Pancreas (tissue), 10 donors: ENCODE data around the gene PEPD. TPM values are rescaled to one million over a fixed set of nuclear protein-coding genes. Genes with fewer than 3 reads are reported as not detected.

Experiments
- ATAC-seq, 4 donors: fragments of 200-7000 bp; cut with Tn5 transposase; one replicate each; pipeline versions ENCODE4 v1.8.0 to v1.9.1; 2020; ENCODE audit warnings: mild to moderate bottlenecking in 4 of 4, moderate library complexity in 4 of 4
- DNase-seq, 6 donors: peaks; one replicate each; pipeline ENCODE4 v3.0.0-alpha.2; 2020
- FAIRE-seq: peaks from 2 replicates; lab custom pipeline; 2012; peaks lifted over from hg19 to GRCh38; lab: Jason Lieb, UNC
- H3K27ac ChIP-seq, 4 donors: fragments of 200-600 bp; sonication (generic); 1 replicate in 3 of 4; 2 replicates in 1 of 4; pipeline versions ENCODE4 v1.5.0 to v1.8.0; 2020
- H3K27me3 ChIP-seq, 4 donors: fragments of 200-600 bp; one replicate each; pipeline ENCODE4 v1.8.0; 2021
- H3K36me3 ChIP-seq, 3 donors: fragments of 200-600 bp; sonication (generic) in 1 of 3; one replicate each; pipeline versions ENCODE4 v1.5.0 to v1.8.0; 2020 to 2021
- H3K4me1 ChIP-seq, 3 donors: fragments of 200-600 bp; one replicate each; pipeline ENCODE4 v1.8.0; 2021
- H3K4me3 ChIP-seq, 4 donors: fragments of 200-600 bp; sonication (generic) in 2 of 4; one replicate each; pipeline versions ENCODE4 v1.5.0 to v1.8.0; 2020 to 2021
- H3K9me3 ChIP-seq, 4 donors: fragments of 200-600 bp; one replicate each; pipeline ENCODE4 v1.8.0; 2021
- CTCF ChIP-seq, 4 donors: fragments of 200-600 bp; sonication (generic) in 3 of 4; IDR thresholded peaks; one replicate each; pipeline versions ENCODE4 v1.5.0 to v1.8.0; 2021; ENCODE audit warnings: antibody characterized with exemption in 4 of 4
- WGBS, 2 donors: extraction: QIAGEN DNeasy Blood & Tissue Kit; methylation state at CpG; one replicate each; pipeline ENCODE4 v1.1.7; 2013; 5-methylcytosine and 5-hydroxymethylcytosine counted together
- intact Hi-C, 3 donors: fragments of 100-400 bp; cut with DNase I; formaldehyde crosslinking; loops; one replicate each; pipeline versions ENCODE4 v1.11.1 to v1.14.2; 2022
- polyA plus RNA-seq, 2 donors: library from polyadenylated mRNA; stranded (reverse); fragments of 200-250 nt; gene quantifications; one replicate each; pipeline ENCODE4 v1.2.3, GENCODE V29; 2013
- total RNA-seq, 6 donors: library from RNA; stranded (reverse); fragmentation: NEBNext Ultra II Directional in 4 of 6; extraction: Animal tissue kit (Norgen Biotek cat#: 25700) in 4 of 6; gene quantifications; one replicate each; pipeline versions ENCODE4 v1.2.1 to v1.2.4, GENCODE V29; 2021 to 2023
- donor health status: healthy with polysubstance abuse.
- donor health status: DM: no; HTN: no; CAD: no; lungs with moderate emphysema.
- donor health status: DM: no; HTN: no; CAD: no.
- donor health status: control.
- donor health status: control.
- donor health status: Bipolar disorder and iron deficiency.
- donor health status: DM: yes; HTN: yes; CAD: no.
- donor health status: DM: no; HTN: no; CAD: no.
- donor health status: DM: no; HTN: no; CAD: no.
- donor health status: DM: yes; HTN: yes; CAD: no.

The PEPD gene
- total and polyA plus RNA-seq, 8 donors: 13.7 to 36.1 (median 22.5) TPM

DNA sequence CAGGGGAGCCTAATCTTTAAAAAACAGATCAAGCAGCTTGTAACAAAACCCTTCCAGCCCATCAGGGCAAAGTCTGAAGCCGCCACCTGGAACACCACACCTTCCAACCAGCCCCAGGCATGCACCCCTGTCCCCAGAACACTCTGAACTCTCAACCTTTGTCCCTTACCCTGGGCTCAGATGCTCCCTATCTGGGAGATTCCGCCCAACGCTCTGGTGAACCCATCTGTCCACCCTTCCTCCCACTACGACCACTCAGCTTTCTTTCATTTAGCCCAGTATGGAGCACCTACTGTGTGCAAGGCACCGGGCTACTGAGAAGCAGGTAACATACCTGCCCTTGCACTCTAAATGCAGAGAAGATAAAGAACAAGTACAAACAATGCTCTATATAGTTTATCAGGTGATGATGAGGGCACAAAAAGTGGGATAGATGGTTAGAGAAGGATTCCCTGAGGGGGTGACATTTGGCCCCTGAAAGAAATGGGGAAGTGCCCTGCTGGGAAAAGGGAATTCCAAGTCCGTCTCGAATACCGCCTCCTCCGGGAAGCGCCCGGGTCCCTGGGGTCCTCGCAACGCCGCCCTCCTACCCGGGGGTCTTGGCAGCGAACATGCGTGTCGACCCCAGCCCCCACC is 629 bp downstream of the PEPD start:
- Histone ChIP-seq H3K36me3 (no peaks in the 10 kb centered on the region), H3K27ac (peak overlapping the region in 1 of 4 donors; percentile 10), H3K4me1 (peaks cover 0 to 8% (median 0%) of the 10 kb centered on the region in 3 donors), H3K9me3 (no peaks in the 10 kb centered on the region), H3K27me3 (no peaks in the 10 kb centered on the region), H3K4me3 (peak overlapping the region; percentile 85 to 99 (median 91))
- 3 to 6% methylated on average over 18 of the region's 18 CpGs for WGBS, 2 donors
- ATAC-seq: peak in 3 of 4 donors; percentile 2 to 10 (median 7)
- intact Hi-C loops: no loop called here
- TF ChIP-seq CTCF (IDR thresholded peaks at IDR 0.05): no peak
- no peak for FAIRE-seq
- DNase-seq: no peak

DNA sequence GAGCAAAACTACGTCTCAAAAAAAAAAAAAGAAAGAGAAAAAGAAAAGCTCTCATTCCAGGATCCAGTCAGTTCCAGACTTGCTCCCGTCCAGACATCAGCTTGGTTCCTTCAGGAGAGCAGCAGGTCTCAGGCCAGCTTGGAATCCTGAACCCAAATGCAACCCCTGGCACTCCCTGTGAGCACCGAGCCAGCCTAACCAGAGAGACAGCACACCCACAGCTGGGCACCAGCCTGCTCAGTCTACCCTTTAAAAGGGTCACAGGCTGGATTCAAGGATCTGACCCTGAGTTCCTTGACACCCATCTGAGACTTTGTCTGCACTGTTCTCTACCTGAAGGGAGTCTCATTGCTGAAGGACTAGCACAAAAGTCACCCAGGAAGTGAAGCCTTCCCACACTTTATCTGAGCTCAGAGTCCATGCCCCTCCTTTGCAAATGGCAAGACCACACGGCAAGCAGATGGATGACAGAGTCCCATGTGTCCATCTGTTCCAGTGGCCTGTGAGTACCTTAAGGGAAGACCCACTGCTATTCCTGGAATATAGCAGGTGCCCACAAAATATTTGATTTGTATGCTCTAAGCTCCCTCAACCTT is 1.4 kb downstream of the PEPD start:
- H3K27ac ChIP-seq: no peak overlapping the region
- FAIRE-seq: no peak
- no peaks in the 10 kb centered on the region for H3K9me3 ChIP-seq
- TF ChIP-seq CTCF (IDR thresholded peaks at IDR 0.05): no peak
- 69 to 72% methylated on average over 4 of the region's 4 CpGs for WGBS, 2 donors
- ATAC-seq: no peak
- no peaks in the 10 kb centered on the region for H3K36me3 ChIP-seq
- H3K27me3 ChIP-seq: no peaks in the 10 kb centered on the region
- no peak overlapping the region for H3K4me3 ChIP-seq
- intact Hi-C loops: no loop called here
- no peak for DNase-seq
- peaks cover 0 to 8% (median 0%) of the 10 kb centered on the region in 3 donors for H3K4me1 ChIP-seq

GRCh38 chr19:33519416-33519815 is 2.2 kb downstream of the PEPD start:
- FAIRE-seq (no peak), DNase-seq (no peak), ATAC-seq (no peak)
- Histone ChIP-seq H3K27ac (no peak overlapping the region), H3K4me3 (no peak overlapping the region), H3K27me3 (no peaks in the 10 kb centered on the region), H3K4me1 (peaks cover 0 to 8% (median 0%) of the 10 kb centered on the region in 3 donors), H3K36me3 (no peaks in the 10 kb centered on the region), H3K9me3 (no peaks in the 10 kb centered on the region)
- WGBS, 2 donors: 66 to 79% methylated on average over 6 of the region's 6 CpGs
- intact Hi-C loops: no loop called here
- TF ChIP-seq CTCF (IDR thresholded peaks at IDR 0.05): no peak

- no peak for FAIRE-seq
- TF ChIP-seq CTCF (IDR thresholded peaks at IDR 0.05): no peak
- WGBS, 2 donors: 56 to 60% methylated on average over 5 of the region's 5 CpGs
- intact Hi-C loops: no loop called here
- no peak overlapping the region for H3K4me3 ChIP-seq
- no peaks in the 10 kb centered on the region for H3K27me3 ChIP-seq
- ATAC-seq: no peak
- DNase-seq: no peak
- peaks cover 0 to 8% (median 0%) of the 10 kb centered on the region in 3 donors for H3K4me1 ChIP-seq
- no peaks in the 10 kb centered on the region for H3K36me3 ChIP-seq
- H3K27ac ChIP-seq: no peak overlapping the region
- H3K9me3 ChIP-seq: no peaks in the 10 kb centered on the region
Measured at GRCh38 chr19:33518541-33518940, 3.0 kb downstream of the PEPD start.

DNA sequence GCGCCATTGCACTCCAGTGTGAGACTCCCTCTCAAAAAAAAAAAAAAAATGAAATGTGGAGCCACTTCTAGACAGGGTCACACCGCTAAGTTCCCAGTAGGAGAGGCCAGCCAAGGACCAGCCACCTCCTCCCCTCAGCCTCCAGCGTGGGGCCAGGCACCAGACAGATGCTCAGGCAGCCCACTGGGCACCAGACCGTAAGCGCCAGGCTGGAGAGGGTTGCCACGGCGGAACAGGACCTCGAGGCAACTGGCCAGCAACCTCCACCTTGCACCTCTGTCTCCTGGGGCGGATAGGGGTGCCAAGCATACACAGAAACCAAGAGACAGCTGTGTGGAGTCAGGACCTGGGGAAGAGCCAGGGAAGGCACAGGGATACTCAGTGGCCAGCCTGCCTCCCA is 3.7 kb downstream of the PEPD start:
- no peaks in the 10 kb centered on the region for H3K36me3 ChIP-seq
- no peaks in the 10 kb centered on the region for H3K9me3 ChIP-seq
- peaks cover 0 to 8% (median 0%) of the 10 kb centered on the region in 3 donors for H3K4me1 ChIP-seq
- no peak for ATAC-seq
- H3K4me3 ChIP-seq: no peak overlapping the region
- FAIRE-seq: no peak
- TF ChIP-seq CTCF (IDR thresholded peaks at IDR 0.05): no peak
- no peak for DNase-seq
- intact Hi-C loops: no loop called here
- H3K27ac ChIP-seq: no peak overlapping the region
- H3K27me3 ChIP-seq: no peaks in the 10 kb centered on the region
- WGBS, 2 donors: 84 to 91% methylated on average over 9 of the region's 9 CpGs
